Left kidney (tissue), 2 donors: ENCODE results near the gene RAPGEF6. TPM values are rescaled to one million over a fixed set of nuclear protein-coding genes. Genes with fewer than 3 reads are reported as not detected.
"Not testable (repeated sequence)": the region's sequence is repeated elsewhere in the genome, so short reads cannot be mapped to it uniquely, and the experiment has no call there.

Experiments used
- DNase-seq: peaks from one replicate; pipeline ENCODE4 v3.0.0-alpha.2; 2013
- polyA plus RNA-seq: library from polyadenylated mRNA; unstranded; fragments of 120-200 nt; gene quantifications from one replicate; pipeline ENCODE4 v1.2.1, GENCODE V29; 2013; ENCODE audit not compliant: insufficient read length

The RAPGEF6 gene
- polyA plus RNA-seq, 1 donor = 17.3 TPM

DNA sequence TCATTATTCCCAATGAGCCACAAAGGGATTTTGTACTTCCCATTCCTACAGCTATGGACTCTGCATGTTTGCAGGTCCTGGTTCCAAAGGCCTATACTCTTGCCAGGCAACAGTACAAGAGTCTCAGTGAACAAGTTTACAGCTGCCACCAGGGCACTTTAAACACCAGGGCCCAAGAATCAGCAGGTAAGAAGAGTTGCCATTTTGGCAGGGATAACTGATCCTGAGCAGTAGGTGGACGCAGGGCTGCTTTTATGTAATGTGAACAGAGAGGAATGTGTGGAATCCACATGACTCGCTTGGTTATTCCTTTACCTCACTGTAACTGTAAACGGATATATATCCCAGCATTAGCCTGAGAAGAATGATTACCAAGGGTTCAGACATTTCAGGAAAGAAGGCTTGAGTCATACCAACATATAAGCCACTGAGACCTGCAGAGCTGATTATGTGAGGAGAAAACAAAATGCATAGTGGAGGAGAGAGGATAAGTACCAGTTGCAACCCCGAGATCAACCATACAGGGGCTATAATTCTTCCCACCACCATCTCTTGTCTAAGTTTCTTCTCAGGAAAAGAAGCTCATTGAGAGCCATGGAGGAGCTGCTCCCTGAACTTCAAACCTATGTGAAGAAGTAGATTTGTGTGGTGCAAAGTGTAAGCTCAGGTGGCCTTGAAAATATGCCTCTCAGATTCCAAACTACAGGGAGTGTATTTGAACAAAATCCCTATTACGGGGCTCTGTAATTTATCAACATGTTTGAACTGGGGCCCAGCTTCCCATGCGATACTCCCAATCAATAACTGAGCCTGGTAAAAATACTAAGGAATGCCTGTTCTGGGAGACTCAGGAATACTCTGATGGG lies 24.6 kb downstream of the RAPGEF6 start:
- peak; percentile 18 for DNase-seq

DNA sequence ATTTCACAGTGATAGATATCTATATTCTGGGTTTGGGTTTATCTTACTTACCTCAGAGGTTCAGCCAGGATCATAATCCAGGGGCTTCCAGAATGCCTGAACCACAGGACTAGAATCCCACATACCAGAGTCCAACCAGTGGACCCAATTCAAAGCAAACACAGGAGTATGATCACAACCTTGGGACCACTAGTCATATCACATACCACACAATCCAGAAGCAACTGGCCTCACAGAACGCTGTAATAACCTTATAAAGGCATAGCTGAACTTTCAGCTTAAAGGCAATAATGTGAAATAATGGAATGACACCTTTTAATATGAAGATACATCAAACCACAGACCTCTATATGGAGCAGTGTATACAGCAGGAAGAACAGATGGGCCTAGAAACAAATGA lies 25.3 kb downstream of the RAPGEF6 start:
- DNase-seq = no peak

DNA sequence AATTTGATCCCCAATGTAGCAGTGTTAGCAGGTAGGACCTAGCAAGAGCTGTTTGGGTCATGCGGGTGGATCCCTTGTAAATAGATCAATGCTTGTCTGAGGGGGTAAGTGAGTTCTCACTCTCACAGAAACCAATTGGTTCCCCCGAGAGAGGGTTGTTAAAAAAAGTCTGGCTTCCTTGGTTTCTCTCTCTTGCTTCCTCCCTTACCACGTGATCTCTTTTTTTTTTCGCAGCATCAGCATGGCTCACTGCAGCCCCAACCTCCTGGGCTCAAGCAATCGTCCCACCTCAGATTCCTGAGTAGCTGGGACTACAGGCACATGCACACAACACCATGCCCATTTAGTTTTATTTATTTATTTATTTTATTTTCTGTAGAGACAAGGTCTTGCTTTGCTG lies 26.4 kb downstream of the RAPGEF6 start:
- DNase-seq = no peak

DNA sequence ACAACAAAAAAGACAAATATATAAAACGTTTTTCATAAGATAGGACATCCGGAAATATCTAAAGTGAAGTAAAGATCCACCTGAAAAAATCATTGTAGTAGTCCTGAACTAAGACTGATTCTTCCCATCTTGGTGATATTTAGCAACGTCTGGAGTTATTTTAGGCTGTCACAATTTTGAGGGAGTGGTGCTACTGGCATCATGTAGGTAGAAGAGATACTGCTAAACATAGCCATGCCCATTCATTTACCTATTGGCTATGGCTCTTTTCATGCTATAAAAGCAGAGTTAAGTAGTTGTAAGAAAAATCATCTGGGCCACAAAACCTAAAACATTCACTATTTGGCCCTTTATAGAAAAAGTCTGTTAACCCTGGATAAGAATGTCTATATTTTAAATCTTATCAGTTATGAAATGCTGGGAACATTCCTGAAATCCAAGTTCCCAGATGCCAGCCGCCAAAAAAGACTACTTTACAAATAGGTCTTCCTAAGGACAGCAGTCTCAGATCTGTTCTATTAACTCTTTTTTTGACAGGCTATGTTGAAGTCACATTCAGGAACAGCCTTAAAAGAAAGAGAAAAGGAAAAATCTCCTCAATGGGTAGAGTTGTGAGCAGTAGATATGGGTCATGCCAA lies 27.0 kb downstream of the RAPGEF6 start:
- no peak for DNase-seq

DNA sequence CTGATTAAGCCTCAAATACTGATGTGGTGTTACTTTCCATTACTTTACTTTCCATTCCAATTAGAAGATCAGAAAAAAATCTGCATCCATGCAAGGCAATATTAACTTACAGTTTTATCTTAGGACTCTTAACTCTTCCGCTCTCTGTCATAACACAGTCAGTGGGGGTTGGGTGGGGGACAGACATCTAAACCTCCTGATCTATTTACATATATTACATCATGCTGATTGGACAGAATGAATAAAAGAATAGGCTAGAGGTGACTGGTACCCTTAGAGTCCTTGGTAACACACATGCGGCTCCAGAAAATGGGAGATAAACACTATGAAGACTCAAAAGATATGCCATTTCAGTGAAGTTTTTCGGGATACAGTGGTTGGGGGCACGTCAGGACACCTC lies 27.6 kb downstream of the RAPGEF6 start:
- no peak for DNase-seq

DNA sequence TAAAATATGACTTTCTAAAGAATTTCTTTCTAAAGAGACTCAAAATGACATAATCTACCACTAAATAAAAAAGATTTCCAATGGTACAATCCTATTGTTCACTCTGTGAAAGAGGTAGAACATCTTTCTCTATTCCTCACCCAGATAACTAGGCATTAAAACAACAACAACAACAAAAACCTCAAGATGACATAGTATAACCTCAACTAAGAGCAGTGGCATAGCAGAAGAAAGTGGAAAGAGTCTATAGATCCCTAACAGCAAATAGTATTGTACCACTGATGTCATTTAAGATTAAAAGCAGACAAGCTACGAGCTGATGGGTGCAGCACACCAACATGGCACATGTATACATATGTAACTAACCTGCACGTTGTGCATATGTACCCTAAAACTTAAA lies 29.9 kb downstream of the RAPGEF6 start:
- no peak for DNase-seq

DNA sequence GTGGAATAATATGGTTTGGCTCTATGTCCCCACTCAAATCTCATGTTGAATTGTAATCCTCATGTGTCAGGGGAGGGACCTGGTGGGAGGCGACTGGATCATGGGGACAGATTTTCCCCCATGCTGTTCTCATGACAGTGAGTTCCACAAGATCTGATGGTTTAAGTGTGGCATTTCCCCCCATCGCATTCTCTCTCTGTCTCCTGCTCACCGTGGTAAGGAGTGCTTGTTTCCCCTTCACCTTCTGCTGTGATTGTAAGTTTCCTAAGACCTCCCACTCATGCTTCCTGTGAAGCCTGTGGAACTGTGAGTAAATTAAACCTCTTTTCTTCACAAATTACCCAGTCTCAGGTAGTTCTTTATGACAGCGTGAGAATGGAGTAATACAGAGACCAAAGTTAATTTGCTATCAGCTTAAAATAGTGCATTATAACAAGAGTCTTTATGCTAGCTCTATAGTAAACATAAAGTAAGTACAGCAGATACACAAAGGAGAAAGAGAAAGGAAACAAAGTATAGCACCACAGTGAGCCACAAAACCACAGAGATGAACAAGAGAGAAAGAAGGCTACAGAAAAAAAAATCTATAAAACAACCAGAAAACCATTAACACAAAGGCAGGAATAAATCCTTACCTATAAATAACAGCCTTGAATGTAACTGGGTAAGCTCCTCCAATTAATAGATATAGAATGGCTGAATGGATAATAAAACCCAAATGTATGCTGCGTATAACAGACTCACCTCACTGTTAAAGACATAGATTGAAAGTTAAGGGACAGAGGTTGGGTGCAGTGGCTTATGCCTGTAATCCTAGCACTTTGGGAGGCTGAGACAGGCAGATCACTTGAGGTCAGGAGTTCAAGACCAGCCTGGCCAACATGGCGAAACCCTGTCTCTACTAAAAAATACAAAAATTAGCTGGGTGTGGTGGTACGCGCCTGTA lies 39.7 kb downstream of the RAPGEF6 start:
- DNase-seq = no peak

DNA sequence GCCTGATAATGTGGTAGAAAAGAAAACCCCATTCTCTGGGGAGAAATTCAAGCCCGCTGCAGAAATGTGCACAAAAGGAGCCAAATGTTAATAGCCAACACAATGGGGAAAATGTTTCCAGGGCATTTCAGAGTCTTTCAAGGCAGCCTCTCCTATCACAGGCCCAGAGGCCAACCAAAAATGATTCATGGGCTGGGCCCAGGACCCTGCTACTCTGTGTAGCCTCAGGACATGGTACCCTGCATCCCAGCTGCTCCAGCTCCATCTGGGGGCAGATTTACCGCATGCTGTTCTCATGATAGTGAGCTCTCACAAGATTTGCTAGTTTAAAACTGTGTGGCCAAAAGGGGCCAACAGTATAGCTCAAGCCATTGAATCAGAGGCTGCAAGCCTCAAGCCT lies 41.1 kb downstream of the RAPGEF6 start:
- DNase-seq = no peak

DNA sequence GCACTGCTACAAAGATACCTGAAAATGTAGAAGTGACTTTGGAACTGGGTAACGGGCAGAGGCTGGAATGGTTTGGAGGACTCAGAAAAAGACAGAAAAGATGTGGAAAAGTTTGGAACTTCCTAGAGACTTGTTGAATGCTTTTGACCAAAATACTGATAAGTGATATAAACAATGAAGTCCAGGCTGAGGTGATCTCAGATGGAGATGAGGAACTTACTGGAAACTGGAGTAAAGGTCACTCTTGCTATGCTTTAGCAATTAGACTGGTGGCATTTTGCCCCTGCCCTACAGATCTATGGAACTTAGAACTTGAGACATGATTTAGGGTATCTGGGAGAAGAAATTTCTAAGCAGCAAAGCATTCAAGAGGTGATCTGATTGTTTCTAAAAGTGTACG lies 41.6 kb downstream of the RAPGEF6 start:
- DNase-seq = not testable (repeated sequence)

DNA sequence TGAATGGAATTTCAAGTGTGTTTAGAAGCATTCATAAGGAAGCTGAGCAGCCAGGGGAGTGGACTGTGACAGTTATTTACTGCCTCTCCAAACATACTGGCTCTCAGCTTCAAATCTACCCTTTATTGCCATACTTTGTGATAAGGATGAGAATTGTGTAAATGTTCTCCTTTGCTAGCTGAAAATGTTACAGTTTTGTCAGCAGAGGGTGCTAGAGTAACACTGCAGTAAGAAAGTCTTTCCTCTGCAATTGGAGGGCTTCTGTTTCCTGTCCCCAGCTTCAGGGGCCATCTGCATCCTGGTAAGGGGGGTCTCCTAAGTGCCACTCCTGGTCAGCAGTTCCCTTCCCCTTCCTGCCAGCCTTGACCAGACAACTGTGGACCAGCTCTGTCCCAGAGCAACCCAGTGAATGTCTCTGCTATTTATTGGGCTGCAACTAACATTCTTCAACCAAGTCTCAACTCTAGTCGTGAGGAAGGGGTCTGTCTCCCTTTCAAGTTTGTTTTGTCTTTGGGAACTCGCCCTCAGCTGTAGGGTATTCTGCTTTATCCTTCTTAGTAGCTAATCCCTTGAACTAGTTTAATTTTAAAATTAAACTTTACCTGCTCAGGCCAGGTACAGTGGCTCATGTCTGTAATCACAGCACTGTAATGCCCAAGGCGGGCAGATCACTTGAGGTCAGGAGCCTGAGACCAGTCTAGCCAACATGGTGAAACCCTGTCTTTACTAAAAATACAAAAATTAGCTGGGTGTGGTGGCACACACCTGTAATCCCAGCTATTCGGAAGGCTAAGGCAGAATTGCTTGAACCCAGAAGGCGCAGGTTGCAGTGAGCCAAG lies 45.3 kb downstream of the RAPGEF6 start:
- DNase-seq = peak; percentile 30

DNA sequence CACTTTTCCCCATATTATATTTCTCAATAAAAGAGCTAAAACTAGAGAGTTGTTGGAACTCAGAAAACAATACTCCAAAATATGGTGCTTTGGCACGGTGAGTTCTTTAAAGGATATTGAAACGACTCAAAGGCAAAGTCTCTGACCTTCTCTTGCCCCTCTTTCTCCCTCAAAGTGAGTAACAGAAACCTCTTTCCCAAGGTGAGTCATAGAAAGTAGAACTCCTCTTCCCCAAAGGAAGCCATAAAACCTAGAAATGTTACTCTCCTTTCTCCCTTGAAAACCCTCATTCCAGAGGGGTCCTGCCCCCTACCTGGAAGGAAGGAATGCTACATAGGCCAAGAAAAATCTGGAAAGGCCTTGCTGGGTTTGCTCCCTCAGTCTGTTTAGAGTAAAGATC lies 47.5 kb downstream of the RAPGEF6 start:
- no peak for DNase-seq

DNA sequence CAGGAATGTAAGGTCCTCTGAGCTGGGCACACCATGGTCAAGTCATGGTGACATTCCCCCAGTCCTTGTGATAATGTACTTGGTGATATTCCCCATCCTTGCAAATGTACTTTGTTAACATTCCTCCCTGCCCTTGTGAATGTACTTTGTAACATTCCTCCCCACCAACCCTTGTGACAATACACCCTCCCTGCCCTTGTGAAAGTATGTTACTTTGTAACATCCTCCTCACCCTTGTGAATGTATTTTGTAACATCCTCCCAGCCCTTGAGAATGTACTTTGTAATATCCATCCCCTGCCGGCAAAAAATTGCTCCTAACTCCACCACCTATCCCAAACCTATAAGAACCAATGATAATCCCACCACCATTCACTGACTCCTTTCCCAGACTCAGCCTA lies 53.3 kb downstream of the RAPGEF6 start:
- no peak for DNase-seq

DNA sequence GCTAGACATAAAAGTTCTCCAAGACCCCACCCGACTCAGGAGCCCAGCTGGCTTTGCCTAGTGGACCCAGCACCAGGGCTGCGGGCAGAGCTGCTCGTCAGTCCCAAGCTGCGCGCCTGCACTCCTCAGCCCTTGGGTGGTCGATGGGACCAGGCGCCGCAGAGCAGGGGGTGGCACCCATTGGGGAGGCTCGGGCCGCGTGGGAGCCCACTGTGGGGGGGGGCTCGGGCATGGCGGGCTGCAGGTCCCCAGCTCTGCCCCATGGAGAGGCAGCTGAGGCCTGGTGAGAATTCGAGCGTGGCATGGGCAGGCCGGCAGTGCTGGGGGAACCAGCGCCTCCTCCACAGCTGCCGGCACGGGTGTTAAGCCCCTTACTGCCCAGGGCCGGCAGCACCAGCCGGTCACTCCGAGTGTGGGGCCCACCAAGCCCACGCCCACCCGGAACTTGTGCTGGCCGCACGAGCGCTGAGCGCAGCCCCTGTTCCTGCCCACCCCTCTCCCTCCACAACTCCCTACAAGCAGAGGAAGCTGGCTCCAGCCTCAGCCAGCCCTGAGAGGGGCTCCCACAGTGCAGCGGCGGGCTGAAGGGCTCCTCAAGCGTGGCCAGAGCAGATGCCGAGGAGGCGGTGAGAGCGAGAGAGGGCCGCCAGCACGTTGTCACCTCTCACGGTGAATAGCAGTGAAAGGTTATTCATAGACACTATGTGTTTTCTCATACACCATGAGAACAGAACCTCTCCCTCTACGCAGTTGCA lies 54.9 kb downstream of the RAPGEF6 start:
- DNase-seq = no peak

DNA sequence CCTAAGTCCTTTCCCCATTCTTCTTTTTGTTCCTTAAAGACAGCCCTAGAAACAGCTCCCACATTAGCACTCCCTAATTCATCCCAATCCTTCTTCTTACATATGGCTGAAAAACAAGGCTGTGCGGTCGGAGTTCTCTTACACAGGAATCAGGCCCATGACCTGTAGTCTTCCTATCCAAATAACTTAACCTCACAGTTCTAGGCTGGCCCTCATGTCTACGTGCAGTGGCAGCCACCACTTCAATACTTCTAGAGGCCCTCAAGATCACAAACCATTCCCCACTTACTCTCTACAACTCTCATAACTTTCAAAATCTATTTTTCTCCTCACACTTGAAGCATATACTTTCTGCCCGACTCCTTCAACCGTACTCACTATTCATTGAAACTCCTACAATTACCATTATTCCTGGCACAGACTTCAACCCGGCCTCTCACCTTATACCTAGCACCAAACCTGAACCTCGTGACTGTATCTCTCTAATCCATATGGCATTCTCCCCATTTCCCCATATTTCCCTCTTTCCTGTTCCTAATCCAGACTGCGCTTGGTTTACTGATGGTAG lies 59.3 kb downstream of the RAPGEF6 start:
- DNase-seq = no peak

DNA sequence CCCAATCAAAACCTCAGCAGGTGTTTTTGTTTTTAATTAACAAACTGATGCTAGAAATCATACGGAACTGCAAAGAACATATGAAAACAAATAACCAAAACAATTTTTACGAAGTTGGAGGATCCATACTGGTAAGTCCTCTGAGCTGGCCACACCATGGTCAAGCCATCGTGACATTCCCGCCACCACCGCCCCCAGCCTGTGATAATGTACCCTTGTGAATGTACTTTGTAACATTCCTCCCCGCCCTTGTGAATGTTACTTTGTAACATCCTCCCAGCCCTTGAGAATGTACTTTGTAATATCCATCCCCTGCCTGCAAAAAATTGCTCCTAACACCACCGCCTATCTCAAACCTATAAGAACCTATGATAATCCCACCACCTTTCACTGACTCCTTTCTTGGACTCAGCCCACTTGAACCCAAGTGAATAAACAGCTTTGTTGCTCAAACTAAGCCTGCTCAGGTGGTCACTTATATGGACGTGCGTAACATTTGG lies 63.3 kb downstream of the RAPGEF6 start:
- no peak for DNase-seq

DNA sequence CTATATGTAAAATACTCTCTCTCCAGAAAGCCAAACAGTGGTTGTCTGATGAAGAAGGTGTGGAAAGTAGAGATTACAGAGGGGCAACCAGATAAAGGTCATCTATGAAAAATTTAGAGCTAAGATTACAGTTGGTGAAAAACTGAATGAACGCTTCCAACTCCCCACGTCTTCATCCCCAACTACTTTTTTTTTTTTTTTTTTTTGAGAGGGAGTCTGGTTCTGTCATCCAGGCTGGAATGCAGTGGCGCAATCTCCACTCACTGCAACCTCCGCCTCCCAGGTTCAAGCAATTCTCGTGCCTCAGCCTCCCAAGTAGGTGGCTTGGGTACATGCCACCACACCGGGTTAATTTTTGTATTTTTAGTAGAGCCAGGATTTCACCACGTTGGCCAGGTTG lies 64.3 kb downstream of the RAPGEF6 start:
- no peak for DNase-seq

DNA sequence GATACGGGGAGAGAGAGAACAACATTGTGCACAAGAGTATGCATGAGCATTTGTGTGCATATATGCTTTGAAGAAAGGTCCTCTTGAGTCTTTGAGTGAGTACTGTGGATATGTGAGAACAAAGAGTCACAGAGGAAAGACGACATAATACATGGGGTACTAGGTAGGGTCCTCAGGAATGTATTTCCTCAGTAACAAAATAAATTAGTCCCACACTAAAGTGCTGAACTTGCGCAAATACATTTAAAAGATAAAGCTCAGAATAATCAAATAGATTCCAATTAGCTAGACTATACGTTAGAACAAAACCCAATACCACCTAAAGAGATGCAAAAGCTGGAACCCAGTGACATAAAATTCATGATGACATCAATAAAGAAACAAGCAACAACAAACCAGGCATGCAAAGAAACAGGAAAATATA lies 70.8 kb downstream of the RAPGEF6 start:
- no peak for DNase-seq

DNA sequence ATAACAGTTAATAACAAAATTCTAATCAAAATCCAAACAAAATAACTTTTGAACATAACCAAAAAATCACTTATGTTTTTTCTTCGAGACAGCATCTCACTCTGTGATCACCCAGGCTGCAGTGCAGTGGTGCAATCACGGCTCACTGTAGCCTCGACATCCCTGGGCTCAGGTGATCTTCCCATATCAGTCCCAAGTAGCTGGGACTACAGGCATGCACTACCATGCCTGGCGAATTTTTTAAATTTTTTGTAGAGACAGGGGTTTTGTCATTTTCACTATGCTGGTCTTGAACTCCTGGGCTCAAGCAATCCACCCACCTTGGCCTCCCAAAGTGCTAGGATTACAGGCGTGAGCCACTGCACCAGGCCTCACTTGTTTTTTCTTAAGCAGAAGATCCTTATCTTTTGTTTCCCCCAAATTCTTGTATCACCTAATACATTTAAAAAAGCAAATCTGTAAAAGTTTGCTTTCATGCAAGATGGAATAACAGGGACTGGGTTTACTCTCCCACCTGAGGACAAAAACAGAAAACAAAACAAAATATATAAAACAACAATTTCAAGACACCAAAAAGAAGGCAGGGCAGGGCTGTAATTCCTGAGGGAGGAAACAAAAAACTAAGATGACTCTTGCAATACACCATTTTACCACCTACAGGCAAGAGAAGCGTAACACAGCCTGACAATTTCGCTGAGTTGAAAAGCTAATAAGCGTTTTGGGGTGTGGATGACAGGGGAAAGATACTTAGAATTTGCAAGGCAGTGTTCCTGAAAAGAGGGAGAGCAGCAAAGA lies 71.4 kb downstream of the RAPGEF6 start:
- no peak for DNase-seq

DNA sequence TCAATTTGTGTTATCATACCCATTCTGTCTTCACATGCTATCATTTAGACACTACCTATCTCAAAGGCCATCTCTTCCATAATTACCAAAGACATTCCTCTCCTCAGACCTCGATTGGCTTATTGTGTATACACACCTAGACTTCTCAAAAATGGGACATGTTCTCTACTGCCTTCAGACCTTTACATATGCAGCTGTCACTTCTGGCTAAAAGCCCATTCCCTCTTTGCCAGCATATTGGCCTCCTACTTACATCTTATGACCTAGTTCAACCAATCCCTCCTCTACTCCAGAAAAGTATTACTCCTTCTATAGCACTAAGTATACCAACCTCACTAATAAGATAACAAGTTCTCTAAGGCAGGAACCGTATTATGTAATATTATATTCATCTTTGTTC lies 84.4 kb downstream of the RAPGEF6 start:
- no peak for DNase-seq
